Mucosa of descending colon (tissue), 3 donors: ENCODE results near the gene TAB3. TPM values are rescaled to one million over a fixed set of nuclear protein-coding genes. Genes with fewer than 3 reads are reported as not detected.

ENCODE experiments used
- ATAC-seq: fragments of 200-7000 bp; cut with Tn5 transposase; one replicate; pipeline ENCODE4 v1.9.1; 2020; ENCODE audit warnings: mild to moderate bottlenecking, moderate library complexity
- DNase-seq, 3 donors: peaks; one replicate each; pipeline ENCODE4 v3.0.0-alpha.2; 2020
- H3K36me3 ChIP-seq: fragments of 200-600 bp; one replicate; pipeline ENCODE4 v1.8.0; 2021; ENCODE audit warnings: low read depth, mild to moderate bottlenecking
- H3K4me1 ChIP-seq: fragments of 200-600 bp; one replicate; pipeline ENCODE4 v1.8.0; 2021; ENCODE audit warnings: low read depth, mild to moderate bottlenecking
- H3K4me3 ChIP-seq: fragments of 200-600 bp; one replicate; pipeline ENCODE4 v1.8.0; 2021; ENCODE audit warnings: mild to moderate bottlenecking
- H3K9me3 ChIP-seq: fragments of 200-600 bp; one replicate; pipeline ENCODE4 v1.8.0; 2021; ENCODE audit warnings: mild to moderate bottlenecking
- intact Hi-C, 2 donors: fragments of 100-400 bp; cut with DNase I in 1 of 2; cut with micrococcal nuclease in 1 of 2; formaldehyde crosslinking; loops; one replicate each; pipeline versions ENCODE4 v1.11.0 to v1.11.1; 2022; cut with DNase I, micrococcal nuclease
- total RNA-seq, 3 donors: library from RNA; stranded (reverse); fragmentation: NEBNext Ultra II Directional in 2 of 3; extraction: Animal tissue kit (Norgen Biotek cat#: 25700) in 2 of 3; gene quantifications; one replicate each; pipeline versions ENCODE4 v1.2.1 to v1.2.4, GENCODE V29; 2021 to 2023
- TF ChIP-seq, protein P1 (sequence below): fragments of 200-600 bp; IDR thresholded peaks from one replicate; pipeline ENCODE4 v1.8.0; 2022; ENCODE audit warnings: antibody characterized with exemption, mild to moderate bottlenecking
- donor health status: DM: no; HTN: no; CAD: no; lungs with moderate emphysema.
- donor health status: DM: no; HTN: no; CAD: no.
- donor health status: DM: no; HTN: yes; CAD: no.

TAB3 gene
- total RNA-seq, 3 donors from 2014 or later = 18.6 to 20.7 (median 20.1) TPM

DNA sequence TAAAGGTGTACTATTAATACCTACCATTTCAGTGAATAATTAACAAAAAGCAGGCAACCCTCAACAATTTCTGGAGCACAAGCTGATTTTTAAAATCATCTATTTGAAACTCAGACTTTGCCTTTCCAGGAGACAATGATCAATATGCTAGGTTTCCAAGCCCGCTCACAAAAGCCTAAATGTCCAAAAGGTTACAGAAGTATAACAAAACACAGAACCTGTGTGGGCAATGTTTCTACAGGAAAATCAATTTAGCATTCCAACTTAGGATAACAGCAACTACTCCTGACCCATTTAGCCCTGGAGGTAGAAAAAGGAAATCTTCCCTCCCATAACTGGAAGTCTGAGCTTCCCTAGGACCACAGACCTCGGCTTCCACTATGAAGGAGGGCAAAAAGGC, 3.9 kb downstream of the TAB3 start:
- ATAC-seq (no peak), DNase-seq (no peak)
- Histone ChIP-seq H3K4me3 (no peak overlapping the region), H3K36me3 (no peaks in the 10 kb centered on the region), H3K9me3 (no peaks in the 10 kb centered on the region), H3K4me1 (no peaks in the 10 kb centered on the region)
- TF ChIP-seq, protein P1, sequence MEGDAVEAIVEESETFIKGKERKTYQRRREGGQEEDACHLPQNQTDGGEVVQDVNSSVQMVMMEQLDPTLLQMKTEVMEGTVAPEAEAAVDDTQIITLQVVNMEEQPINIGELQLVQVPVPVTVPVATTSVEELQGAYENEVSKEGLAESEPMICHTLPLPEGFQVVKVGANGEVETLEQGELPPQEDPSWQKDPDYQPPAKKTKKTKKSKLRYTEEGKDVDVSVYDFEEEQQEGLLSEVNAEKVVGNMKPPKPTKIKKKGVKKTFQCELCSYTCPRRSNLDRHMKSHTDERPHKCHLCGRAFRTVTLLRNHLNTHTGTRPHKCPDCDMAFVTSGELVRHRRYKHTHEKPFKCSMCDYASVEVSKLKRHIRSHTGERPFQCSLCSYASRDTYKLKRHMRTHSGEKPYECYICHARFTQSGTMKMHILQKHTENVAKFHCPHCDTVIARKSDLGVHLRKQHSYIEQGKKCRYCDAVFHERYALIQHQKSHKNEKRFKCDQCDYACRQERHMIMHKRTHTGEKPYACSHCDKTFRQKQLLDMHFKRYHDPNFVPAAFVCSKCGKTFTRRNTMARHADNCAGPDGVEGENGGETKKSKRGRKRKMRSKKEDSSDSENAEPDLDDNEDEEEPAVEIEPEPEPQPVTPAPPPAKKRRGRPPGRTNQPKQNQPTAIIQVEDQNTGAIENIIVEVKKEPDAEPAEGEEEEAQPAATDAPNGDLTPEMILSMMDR = no peak
- intact Hi-C loops = no loop called here

GRCh38 chrX:30883138-30883537, 5.9 kb downstream of the TAB3 start:
- DNase-seq (no peak), ATAC-seq (no peak)
- Histone ChIP-seq H3K4me1 (no peaks in the 10 kb centered on the region), H3K9me3 (no peaks in the 10 kb centered on the region), H3K36me3 (no peaks in the 10 kb centered on the region), H3K4me3 (no peak overlapping the region)
- TF ChIP-seq, protein P1 = no peak
- intact Hi-C loops = no loop called here

- no peak for ATAC-seq
Observed at GRCh38 chrX:30881797-30882196, 7.3 kb downstream of the TAB3 start.

GRCh38 chrX:30881390-30881789, 7.7 kb downstream of the TAB3 start:
- no peak for DNase-seq
- H3K4me3 ChIP-seq = no peak overlapping the region
- intact Hi-C loops = no loop called here

More at GRCh38 chrX:30881797-30882196, 7.3 kb downstream of the TAB3 start:
- Histone ChIP-seq H3K36me3 (no peaks in the 10 kb centered on the region), H3K4me1 (no peaks in the 10 kb centered on the region), H3K9me3 (no peaks in the 10 kb centered on the region), H3K4me3 (no peak overlapping the region)
- TF ChIP-seq, protein P1 = no peak
- no peak for DNase-seq
- intact Hi-C loops = no loop called here

DNA sequence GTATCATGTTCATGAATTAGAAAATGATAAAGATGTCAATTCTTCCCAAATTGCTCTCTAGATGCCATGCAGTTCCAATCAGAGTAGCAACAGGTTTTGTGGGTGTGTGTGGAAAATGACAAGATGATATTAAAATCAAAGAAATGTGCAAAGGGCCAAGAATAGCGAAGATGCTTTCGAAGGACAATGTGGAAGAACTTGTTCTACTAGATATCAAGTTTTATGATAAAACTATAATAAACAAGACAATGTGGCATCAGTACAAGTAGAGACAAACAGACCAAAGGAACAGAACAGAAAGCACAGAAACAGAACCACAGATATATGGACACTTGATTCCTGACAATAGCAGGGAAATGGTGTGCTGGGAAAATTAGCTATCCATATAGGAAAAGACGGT, 9.0 kb downstream of the TAB3 start:
- intact Hi-C loops = no loop called here
- ATAC-seq (no peak), DNase-seq (no peak)
- TF ChIP-seq, protein P1 = no peak
- Histone ChIP-seq H3K36me3 (no peaks in the 10 kb centered on the region), H3K4me3 (no peak overlapping the region), H3K9me3 (no peaks in the 10 kb centered on the region), H3K4me1 (no peaks in the 10 kb centered on the region)

More at GRCh38 chrX:30881390-30881789, 7.7 kb downstream of the TAB3 start:
- Histone ChIP-seq H3K9me3 (no peaks in the 10 kb centered on the region), H3K4me1 (no peaks in the 10 kb centered on the region), H3K36me3 (no peaks in the 10 kb centered on the region)
- TF ChIP-seq, protein P1 = no peak
- ATAC-seq = no peak

DNA sequence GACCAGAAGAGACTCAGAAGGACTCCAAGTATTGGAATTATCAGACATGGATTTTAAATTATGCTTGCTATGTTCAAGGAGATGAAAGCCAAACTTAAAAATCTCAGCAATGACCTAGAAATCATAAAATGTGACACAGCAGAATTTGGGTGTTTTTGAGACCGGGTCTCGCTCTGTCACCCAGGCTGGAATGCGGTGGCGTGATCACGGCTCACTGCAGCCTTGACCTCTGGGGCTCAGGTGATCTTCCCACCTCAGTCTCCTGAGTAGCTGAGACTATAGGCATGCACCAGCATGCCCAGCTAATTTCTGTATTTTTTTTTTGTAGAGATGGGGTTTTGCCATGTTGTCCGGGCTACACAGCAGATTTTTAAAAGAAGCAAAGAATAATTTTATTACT, 12.7 kb downstream of the TAB3 start:
- TF ChIP-seq, protein P1 = no peak
- DNase-seq = no peak
- intact Hi-C loops = no loop called here
- Histone ChIP-seq H3K36me3 (no peaks in the 10 kb centered on the region), H3K4me1 (no peaks in the 10 kb centered on the region), H3K9me3 (no peaks in the 10 kb centered on the region), H3K4me3 (no peak overlapping the region)
- ATAC-seq = no peak
